ENCODE data around the gene C1orf21.

C1orf21 gene

DNA sequence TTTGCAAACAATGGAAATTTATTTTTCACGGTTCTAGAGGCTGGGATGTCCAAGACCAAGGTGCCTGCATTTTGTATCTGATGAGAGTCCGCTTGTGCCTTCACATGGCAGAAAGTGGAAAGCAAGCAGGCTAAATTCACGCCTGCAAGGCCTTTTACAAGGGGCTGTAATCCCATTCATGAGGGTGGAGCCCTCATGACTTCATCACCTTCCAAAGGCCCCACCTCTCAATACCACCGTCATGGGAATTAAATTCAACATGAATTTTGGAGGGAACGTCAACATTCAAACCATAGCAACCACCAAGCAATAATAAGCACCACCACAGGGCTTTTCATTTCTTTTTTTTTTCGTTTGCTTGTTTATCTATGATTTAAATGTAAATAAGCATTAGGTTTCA lies 115.3 kb downstream of the C1orf21 start:
- DNase-seq (ENCODE audit: extremely low read depth, low read depth): no peak
- TF ChIP-seq, protein P1, sequence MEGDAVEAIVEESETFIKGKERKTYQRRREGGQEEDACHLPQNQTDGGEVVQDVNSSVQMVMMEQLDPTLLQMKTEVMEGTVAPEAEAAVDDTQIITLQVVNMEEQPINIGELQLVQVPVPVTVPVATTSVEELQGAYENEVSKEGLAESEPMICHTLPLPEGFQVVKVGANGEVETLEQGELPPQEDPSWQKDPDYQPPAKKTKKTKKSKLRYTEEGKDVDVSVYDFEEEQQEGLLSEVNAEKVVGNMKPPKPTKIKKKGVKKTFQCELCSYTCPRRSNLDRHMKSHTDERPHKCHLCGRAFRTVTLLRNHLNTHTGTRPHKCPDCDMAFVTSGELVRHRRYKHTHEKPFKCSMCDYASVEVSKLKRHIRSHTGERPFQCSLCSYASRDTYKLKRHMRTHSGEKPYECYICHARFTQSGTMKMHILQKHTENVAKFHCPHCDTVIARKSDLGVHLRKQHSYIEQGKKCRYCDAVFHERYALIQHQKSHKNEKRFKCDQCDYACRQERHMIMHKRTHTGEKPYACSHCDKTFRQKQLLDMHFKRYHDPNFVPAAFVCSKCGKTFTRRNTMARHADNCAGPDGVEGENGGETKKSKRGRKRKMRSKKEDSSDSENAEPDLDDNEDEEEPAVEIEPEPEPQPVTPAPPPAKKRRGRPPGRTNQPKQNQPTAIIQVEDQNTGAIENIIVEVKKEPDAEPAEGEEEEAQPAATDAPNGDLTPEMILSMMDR (IDR thresholded peaks at IDR 0.05; ENCODE audit: low read depth, low read length): no peak

DNA sequence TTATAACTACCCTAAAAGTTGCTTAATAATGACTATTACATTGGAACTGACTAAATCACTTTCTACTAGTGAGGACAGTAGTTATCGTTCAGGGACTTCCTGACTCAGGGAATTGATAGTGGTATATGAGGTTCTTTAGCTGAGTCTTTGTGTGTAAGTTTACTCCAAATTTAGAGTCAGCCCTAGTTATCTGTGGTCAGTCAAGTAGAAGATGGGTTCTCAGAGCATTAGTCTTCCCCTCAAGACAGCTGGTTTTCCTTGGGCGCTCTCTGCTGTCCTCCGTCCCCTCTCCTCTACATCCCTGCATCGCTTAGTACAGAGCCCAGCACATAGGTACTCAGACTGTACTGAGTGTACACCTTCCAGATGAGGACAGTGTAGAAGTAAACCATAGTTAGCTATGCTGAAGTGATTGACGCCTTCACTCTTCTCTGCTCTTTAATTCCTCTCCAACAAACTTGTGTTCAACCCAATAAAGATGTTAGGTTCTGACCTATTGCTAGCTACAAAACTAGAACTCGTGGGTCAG lies 116.5 kb downstream of the C1orf21 start:
- TF ChIP-seq, protein P1 (IDR thresholded peaks at IDR 0.05; ENCODE audit: low read depth, low read length): no peak
- no peak for DNase-seq (ENCODE audit: extremely low read depth, low read depth)

DNA sequence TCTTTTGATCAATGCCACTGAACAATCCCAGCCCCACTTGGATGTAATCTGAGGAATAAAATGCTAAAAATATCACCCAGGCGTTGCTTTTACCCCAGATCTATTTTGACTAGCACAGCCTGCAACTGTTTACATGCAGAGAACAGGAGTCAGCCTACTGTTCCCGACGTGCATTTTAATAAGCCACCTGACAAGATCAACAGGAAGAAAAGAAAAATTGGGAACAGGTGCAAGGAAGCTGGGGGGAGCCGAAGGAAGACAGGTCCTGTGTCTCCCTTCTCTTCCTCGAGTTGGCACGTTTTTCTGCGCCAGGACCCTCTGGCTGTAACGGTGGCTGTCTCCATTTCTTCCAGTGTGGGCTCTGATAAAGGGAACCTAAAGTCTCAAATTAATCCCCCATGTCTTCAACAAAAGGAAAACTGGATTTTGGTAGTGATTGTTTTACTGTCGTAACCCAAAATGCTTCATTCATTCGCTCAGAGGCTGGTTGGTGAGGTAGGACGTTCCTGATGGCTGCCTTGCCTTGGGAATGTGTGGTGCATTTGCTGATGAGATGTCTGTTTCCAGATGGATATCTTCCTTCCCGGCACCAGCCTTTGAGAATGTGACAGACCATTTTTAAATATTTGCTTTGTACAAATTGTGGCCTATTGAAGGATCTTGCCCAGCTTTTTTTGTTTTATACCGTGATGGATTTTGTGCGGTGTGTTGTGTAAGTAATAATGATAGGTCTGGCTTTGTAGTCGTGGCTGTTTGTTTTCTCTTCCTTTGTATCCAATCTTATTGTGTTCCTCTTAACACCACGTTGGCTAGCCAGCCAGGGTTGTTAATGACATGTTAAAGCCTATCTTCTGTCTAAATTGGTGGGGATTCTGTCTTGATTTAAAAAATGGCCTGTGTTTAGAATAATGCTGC lies 117.5 kb downstream of the C1orf21 start:
- TF ChIP-seq, protein P1 (IDR thresholded peaks at IDR 0.05; ENCODE audit: low read depth, low read length): no peak
- DNase-seq (ENCODE audit: extremely low read depth, low read depth): no peak

DNA sequence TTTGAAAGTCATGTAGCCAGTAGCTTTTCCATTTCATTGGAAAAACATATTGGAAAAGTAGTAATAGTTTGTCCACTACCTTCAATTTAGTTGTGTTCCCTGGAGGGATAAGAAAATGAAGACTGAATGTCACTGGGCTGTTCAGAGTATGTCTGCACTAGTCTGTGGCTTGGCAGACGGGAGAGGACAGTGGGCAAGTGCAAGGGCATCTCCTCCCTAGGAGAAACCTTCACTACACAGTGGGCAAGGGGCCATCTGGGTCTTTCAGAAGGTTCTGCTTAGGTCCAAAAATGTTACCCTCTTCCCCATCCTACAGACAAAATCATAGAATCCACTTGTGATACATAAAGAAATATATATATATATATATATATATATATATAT lies 118.1 kb downstream of the C1orf21 start:
- no peak for DNase-seq (ENCODE audit: extremely low read depth, low read depth)

DNA sequence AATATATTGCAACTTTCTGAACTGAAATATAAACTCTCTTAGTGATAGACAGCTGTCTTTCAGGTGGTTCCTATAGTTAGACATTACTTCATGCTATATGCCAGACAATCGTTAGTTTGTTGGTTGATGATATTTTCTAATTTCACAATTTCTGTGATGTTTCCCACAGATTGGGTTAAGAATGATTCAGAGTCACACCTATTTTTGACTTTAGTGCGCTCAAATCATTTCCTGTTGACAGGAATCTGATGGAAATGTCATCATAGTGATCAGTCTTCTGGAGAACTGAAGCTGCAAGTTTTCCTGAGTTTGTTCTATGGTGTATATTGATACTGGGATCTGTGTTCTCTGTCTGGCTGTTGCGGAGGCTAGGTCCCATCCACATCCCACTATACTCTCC lies 119.7 kb downstream of the C1orf21 start:
- TF ChIP-seq, protein P1 (IDR thresholded peaks at IDR 0.05; ENCODE audit: low read depth, low read length): no peak
- no peak for DNase-seq (ENCODE audit: extremely low read depth, low read depth)

More for the DNA sequence above, 118.1 kb downstream of the C1orf21 start:
- TF ChIP-seq, protein P1 (IDR thresholded peaks at IDR 0.05; ENCODE audit: low read depth, low read length): no peak

DNA sequence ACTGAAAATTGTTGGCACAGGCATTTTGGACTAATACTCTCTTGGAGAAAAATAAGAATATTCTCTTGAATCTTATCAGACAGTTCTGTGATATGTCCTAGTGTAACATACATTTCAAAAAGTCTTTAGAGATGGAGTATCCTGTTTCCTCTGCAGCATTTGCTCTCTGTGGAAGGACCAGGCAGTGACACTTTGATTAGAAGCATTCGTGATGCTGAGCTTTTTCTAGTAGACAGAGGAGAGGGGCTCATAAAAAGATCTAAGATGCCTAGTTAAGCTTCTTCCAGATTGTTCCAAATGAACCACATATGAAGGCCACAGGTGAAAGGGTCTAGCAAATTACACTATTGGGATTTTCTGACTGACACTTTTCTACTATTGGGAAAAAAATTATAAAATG lies 120.3 kb downstream of the C1orf21 start:
- TF ChIP-seq, protein P1 (IDR thresholded peaks at IDR 0.05; ENCODE audit: low read depth, low read length): no peak
- DNase-seq (ENCODE audit: extremely low read depth, low read depth): no peak

DNA sequence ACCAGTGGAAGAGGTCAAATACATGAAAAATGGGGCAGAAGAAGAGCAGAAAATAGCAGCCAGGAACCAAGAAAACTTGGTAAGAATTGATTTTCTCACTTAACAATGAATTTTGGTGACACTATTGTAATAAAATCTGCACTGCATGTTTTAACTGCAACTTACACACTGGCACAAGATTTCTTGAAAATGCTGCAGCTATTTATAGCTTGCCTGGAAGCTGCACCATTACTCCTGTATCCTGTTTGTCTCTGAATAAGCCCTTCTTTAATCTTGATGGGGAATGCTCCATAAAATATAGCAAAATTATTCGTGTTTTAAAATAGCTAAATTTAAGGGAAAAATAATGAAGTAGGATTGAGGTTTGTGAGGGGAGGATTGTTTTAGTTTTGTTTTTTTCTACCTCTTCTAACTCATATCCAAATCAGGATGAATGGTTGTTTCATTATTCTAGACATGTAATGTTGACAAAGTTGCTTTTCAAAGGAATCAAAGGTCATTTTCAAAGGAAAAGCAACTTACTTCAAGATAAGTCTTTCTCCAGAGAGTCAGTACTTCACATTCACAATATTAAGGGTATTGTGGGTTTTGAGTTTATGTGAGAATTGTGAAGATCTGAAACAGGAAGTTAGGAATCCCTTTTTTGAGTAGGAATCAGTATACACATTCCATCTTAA lies 120.9 kb downstream of the C1orf21 start:
- no peak for DNase-seq (ENCODE audit: extremely low read depth, low read depth)
- TF ChIP-seq, protein P1 (IDR thresholded peaks at IDR 0.05; ENCODE audit: low read depth, low read length): no peak
